Measurements from ENCODE around the gene GPT2.
A peak's percentile ranks its signal among the peaks of the same experiment; 100 is the strongest.

Gene GPT2

GRCh38 chr16:46884513-46885293 is 541 bp downstream of the GPT2 start:
- DNase-seq = no peak
- Histone ChIP-seq H3K27ac (peak overlapping the region; percentile 73), H3K4me3 (ENCODE audit: low read depth, low read length) (peak overlapping the region; percentile 78), H3K27me3 (ENCODE audit: insufficient read depth, low read depth, severe bottlenecking) (no peaks in the 10 kb centered on the region), H3K9me3 (ENCODE audit: severe bottlenecking) (no peaks in the 10 kb centered on the region), H3K36me3 (peaks cover 11% of the 10 kb centered on the region)
- TF ChIP-seq CTCF (IDR thresholded peaks at IDR 0.05; ENCODE audit: low read depth, low read length) = no peak

- Histone ChIP-seq H3K27me3 (ENCODE audit: insufficient read depth, low read depth, severe bottlenecking) (no peaks in the 10 kb centered on the region), H3K9me3 (ENCODE audit: severe bottlenecking) (no peaks in the 10 kb centered on the region), H3K27ac (no peak overlapping the region), H3K36me3 (peaks cover 11% of the 10 kb centered on the region), H3K4me3 (ENCODE audit: low read depth, low read length) (no peak overlapping the region; the same call in 1 of the 2 replicates)
- DNase-seq = no peak
- no peak for TF ChIP-seq CTCF (IDR thresholded peaks at IDR 0.05; ENCODE audit: low read depth, low read length)
Measured at GRCh38 chr16:46885960-46886763, 2.0 kb downstream of the GPT2 start.

GRCh38 chr16:46886764-46887523 is 2.8 kb downstream of the GPT2 start:
- Histone ChIP-seq H3K27ac (no peak overlapping the region), H3K27me3 (ENCODE audit: insufficient read depth, low read depth, severe bottlenecking) (no peaks in the 10 kb centered on the region), H3K9me3 (ENCODE audit: severe bottlenecking) (no peaks in the 10 kb centered on the region), H3K36me3 (peaks cover 11% of the 10 kb centered on the region), H3K4me3 (ENCODE audit: low read depth, low read length) (no peak overlapping the region)
- no peak for DNase-seq
- TF ChIP-seq CTCF (IDR thresholded peaks at IDR 0.05; ENCODE audit: low read depth, low read length) = no peak

GRCh38 chr16:46887524-46887854 is 3.3 kb downstream of the GPT2 start:
- H3K4me3 ChIP-seq (ENCODE audit: low read depth, low read length) = no peak overlapping the region
- DNase-seq = no peak
- no peak overlapping the region for H3K27ac ChIP-seq
- TF ChIP-seq CTCF (IDR thresholded peaks at IDR 0.05; ENCODE audit: low read depth, low read length) = no peak
- no peaks in the 10 kb centered on the region for H3K9me3 ChIP-seq (ENCODE audit: severe bottlenecking)
- H3K27me3 ChIP-seq (ENCODE audit: insufficient read depth, low read depth, severe bottlenecking) = no peaks in the 10 kb centered on the region
- H3K36me3 ChIP-seq = peaks cover 14% of the 10 kb centered on the region

GRCh38 chr16:46889245-46889941 is 5.2 kb downstream of the GPT2 start:
- H3K36me3 ChIP-seq = peaks cover 16% of the 10 kb centered on the region
- H3K27ac ChIP-seq = no peak overlapping the region
- DNase-seq = no peak

More at GRCh38 chr16:46889245-46889941, 5.2 kb downstream of the GPT2 start:
- H3K27me3 ChIP-seq (ENCODE audit: insufficient read depth, low read depth, severe bottlenecking) = no peaks in the 10 kb centered on the region
- no peak for TF ChIP-seq CTCF (IDR thresholded peaks at IDR 0.05; ENCODE audit: low read depth, low read length)
- no peak overlapping the region for H3K4me3 ChIP-seq (ENCODE audit: low read depth, low read length)
- no peaks in the 10 kb centered on the region for H3K9me3 ChIP-seq (ENCODE audit: severe bottlenecking)
